ENCODE results near the gene SERPINB3. TPM values are rescaled to one million over a fixed set of nuclear protein-coding genes. Genes with fewer than 3 reads are reported as not detected.
"Not testable (repeated sequence)": the region's sequence is repeated elsewhere in the genome, so short reads cannot be mapped to it uniquely, and the experiment has no call there.

Gene SERPINB3
- total RNA-seq, 6 experiments from 2014 or later, result not detected

DNA sequence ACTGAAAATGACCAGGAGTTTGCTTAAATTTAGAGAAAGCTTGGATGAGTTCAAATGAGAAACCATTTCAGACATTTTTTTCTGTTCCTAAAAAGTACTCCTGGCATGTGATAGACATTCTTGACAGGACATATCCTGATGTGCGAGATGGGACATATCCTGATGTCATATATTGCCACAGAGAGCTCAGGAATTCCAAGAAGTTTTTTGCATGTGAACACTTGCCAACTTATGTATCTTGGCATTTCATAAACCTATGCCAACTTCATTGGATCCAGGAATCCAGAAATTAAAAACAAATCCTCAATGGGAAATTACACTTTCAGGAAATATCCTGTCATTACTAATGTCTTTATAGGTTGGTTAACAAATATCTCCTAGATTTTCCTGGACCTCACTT lies 2.9 kb upstream of the SERPINB3 start:
- WGBS (ENCODE audit: insufficient coverage, low coverage, low lambda C conversion rate, missing lambda C conversion rate), result 78% methylated on average over 1 of the region's 1 CpG
- intact Hi-C loops (cut with DNase I), result no loop called here

GRCh38 chr18:63658920-63659319 lies 2.8 kb downstream of the SERPINB3 start:
- ATAC-seq; H3K4me3 ChIP-seq; DNase-seq; H3K36me3 ChIP-seq; H3K27me3 ChIP-seq; H3K4me1 ChIP-seq; intact Hi-C loops (cut with DNase I); H3K9me3 ChIP-seq; H3K27ac ChIP-seq: not testable (repeated sequence)
- WGBS (ENCODE audit: insufficient coverage, low coverage, low lambda C conversion rate, missing lambda C conversion rate), result 82% methylated on average over 4 of the region's 4 CpGs

More for the DNA sequence above, 2.9 kb upstream of the SERPINB3 start:
- Histone ChIP-seq H3K4me1 (no peaks in the 10 kb centered on the region), H3K27ac (no peak overlapping the region), H3K27me3 (no peaks in the 10 kb centered on the region), H3K36me3 (no peaks in the 10 kb centered on the region), H3K4me3 (no peak overlapping the region), H3K9me3 (no peaks in the 10 kb centered on the region)
- DNase-seq (no peak), ATAC-seq (no peak)
- TF ChIP-seq POLR2A (IDR thresholded peaks at IDR 0.05), result no peak
- TF ChIP-seq CTCF (IDR thresholded peaks at IDR 0.05), result no peak

DNA sequence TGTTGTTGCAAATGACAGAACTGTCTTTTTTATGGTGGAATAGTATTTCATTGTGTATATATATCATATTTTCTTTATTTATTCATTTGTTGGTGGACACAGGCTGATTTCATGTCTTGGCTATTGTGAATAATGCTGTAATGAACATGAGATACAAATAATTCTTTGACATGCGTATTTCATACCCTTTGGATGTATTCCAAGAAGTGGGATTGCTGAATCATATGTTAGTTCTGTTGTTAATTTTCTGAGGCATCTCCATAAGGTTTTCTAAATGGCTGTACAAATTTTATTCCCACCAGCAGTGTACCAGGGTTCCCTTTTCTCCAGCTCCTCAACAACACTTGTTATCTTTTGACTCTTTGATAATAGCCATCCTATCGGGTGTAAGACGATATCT lies 11.4 kb downstream of the SERPINB3 start:
- ATAC-seq; H3K27ac ChIP-seq; H3K9me3 ChIP-seq; H3K4me1 ChIP-seq; H3K27me3 ChIP-seq; H3K4me3 ChIP-seq; intact Hi-C loops (cut with DNase I); DNase-seq; H3K36me3 ChIP-seq: not testable (repeated sequence)
- WGBS (ENCODE audit: insufficient coverage, low coverage, low lambda C conversion rate, missing lambda C conversion rate), result 60% methylated on average over 3 of the region's 3 CpGs

DNA sequence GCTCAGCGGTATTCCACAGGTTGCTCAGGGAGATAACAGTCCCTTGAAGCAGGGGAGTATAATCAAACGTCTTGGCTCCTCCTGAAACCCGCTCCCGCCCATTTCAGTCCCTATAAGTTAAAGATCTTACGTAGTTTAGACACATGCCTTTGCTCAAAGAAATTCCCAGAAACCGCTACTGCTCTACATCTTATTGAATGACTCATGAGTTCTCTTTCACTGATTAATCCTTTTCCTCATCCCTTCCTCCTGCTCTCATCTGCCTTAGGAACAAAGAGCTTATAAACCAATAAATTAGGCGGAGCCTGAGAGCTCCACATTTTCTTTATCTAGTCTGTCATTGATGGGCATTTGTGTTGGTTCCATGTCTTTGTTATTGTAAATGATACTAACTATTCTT lies 13.5 kb downstream of the SERPINB3 start:
- Histone ChIP-seq H3K9me3 (no peaks in the 10 kb centered on the region), H3K27me3 (no peaks in the 10 kb centered on the region), H3K27ac (no peak overlapping the region), H3K4me3 (no peak overlapping the region), H3K36me3 (no peaks in the 10 kb centered on the region), H3K4me1 (no peaks in the 10 kb centered on the region)
- TF ChIP-seq CTCF (IDR thresholded peaks at IDR 0.05) (no peak), POLR2A (IDR thresholded peaks at IDR 0.05) (no peak)
- ATAC-seq (no peak), DNase-seq (no peak)
- 42% methylated on average over 6 of the region's 7 CpGs for WGBS (ENCODE audit: insufficient coverage, low coverage, low lambda C conversion rate, missing lambda C conversion rate)
- intact Hi-C loops (cut with DNase I), result no loop called here

DNA sequence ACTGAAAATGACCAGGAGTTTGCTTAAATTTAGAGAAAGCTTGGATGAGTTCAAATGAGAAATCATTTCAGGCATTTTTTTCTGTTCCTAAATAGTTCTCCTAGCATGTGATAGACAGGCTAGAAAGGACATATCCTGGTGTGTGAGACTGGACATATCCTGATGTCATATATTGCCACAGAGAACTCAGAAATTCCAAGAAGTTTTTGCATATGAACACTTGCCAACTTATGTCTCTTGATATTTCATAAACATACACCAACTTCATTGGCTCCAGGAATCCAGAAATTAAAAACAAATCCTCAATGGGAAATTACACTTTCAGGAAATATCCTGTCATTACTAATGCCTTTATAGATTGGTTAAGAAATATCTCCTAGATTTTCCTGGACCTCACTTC lies 14.8 kb downstream of the SERPINB3 start:
- intact Hi-C loops (cut with DNase I), result no loop called here
- no peaks in the 10 kb centered on the region for H3K4me1 ChIP-seq
- H3K9me3 ChIP-seq, result no peaks in the 10 kb centered on the region
- no peak overlapping the region for H3K4me3 ChIP-seq
- H3K27ac ChIP-seq, result no peak overlapping the region
- no peak for TF ChIP-seq CTCF (IDR thresholded peaks at IDR 0.05)
- TF ChIP-seq POLR2A (IDR thresholded peaks at IDR 0.05), result no peak
- H3K36me3 ChIP-seq, result no peaks in the 10 kb centered on the region
- ATAC-seq (no peak), DNase-seq (no peak)
- H3K27me3 ChIP-seq, result no peaks in the 10 kb centered on the region

DNA sequence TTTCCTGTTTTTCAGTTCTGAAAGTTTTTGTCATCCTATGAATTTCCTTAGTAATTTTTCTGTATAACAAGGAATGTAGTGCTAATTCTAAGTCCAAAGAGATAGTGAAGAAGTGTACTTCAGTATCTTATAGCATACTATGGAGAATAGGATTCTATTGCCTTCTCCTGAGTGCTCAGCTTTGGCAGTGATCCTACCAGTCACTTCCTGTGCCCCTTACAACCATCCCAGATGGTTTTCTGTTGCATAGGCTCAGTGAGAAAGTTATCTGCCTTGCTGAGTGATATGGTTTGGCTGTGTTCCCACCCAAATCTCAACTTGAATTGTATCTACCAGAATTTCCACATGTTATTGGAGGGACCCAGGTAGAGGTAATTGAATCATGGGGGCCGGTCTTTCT lies 17.0 kb downstream of the SERPINB3 start:
- DNase-seq; H3K4me3 ChIP-seq; H3K27me3 ChIP-seq; H3K36me3 ChIP-seq; H3K27ac ChIP-seq; intact Hi-C loops (cut with DNase I); H3K9me3 ChIP-seq; H3K4me1 ChIP-seq; ATAC-seq: not testable (repeated sequence)
- 92% methylated on average over 1 of the region's 1 CpG for WGBS (ENCODE audit: insufficient coverage, low coverage, low lambda C conversion rate, missing lambda C conversion rate)

DNA sequence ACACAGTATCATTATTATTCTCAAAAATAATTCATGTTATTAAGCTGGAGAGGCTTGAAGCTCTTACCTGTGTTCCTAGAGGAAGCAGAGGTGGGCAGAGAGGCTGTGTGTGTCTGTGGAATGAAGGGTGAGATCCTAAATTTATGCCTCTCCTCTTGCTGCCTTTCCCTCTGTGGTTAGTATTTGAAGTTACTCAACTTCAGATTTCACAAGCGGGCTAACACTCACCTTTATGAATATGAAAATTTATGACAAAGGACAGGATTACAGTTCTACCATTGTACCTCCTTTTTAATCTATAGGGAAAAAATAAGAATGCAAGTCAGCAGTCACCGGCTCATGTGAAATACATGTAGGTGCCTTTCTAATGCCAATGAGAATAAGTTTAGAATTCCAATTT lies 17.6 kb downstream of the SERPINB3 start, which contains the start of gene SERPINB4:
Gene SERPINB4 (minus strand): TSS at position 115 of the 400 bp plus-strand sequence. CDS start 679 bp downstream, outside the sequence.
- DNase-seq; H3K9me3 ChIP-seq; ATAC-seq; H3K4me1 ChIP-seq; H3K4me3 ChIP-seq; H3K27ac ChIP-seq; H3K27me3 ChIP-seq; H3K36me3 ChIP-seq; intact Hi-C loops (cut with DNase I): not testable (repeated sequence)
- WGBS (ENCODE audit: insufficient coverage, low coverage, low lambda C conversion rate, missing lambda C conversion rate), result 56% methylated on average over 1 of the region's 2 CpGs

- DNase-seq; H3K9me3 ChIP-seq; H3K4me1 ChIP-seq; H3K4me3 ChIP-seq; intact Hi-C loops (cut with DNase I); ATAC-seq; H3K27ac ChIP-seq; H3K27me3 ChIP-seq; H3K36me3 ChIP-seq: not testable (repeated sequence)
- WGBS (ENCODE audit: insufficient coverage, low coverage, low lambda C conversion rate, missing lambda C conversion rate), result 76% methylated on average over 4 of the region's 4 CpGs
Measured at GRCh38 chr18:63642668-63643356, 18.9 kb downstream of the SERPINB3 start.

DNA sequence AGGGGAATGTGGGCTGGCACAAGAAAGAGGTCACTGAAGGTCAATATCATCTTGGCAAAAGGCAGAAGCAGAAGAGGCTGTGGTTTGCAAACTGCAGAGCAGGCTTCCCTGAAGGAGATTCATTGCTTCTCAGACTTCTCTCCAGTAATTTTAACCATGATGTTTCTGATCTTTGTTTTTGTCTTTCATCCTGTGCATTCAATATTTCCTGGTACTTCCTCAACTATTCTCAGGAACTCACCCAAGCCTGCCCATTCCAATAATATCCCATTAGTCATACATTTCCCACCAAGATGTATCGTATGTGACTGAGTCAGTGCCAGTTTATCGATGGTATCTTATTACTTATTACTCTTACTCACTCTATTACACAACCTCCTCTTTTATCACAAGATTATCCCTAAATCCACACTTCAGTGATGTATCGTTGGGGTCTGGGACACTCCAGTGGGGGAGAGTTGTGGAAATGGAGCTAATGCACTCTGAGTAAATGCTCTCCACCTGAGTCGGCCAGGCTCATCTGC lies 20.5 kb downstream of the SERPINB3 start:
- H3K4me3 ChIP-seq; DNase-seq; ATAC-seq; H3K36me3 ChIP-seq; intact Hi-C loops (cut with DNase I); H3K4me1 ChIP-seq; H3K27ac ChIP-seq; H3K27me3 ChIP-seq; H3K9me3 ChIP-seq: not testable (repeated sequence)
- WGBS (ENCODE audit: insufficient coverage, low coverage, low lambda C conversion rate, missing lambda C conversion rate), result 76% methylated on average over 4 of the region's 4 CpGs
